HEK293T (cell line): ENCODE results near the gene SEC11A.

Experiments used
- FOXM1 ChIP-seq: fragments of 450-650 bp; IDR thresholded peaks from 2 replicates; pipeline ENCODE4 v1.6.1; 2017; ENCODE audit warnings: mild to moderate bottlenecking, borderline replicate concordance
- HDGF ChIP-seq: fragments of 450-650 bp; IDR thresholded peaks from 2 replicates; pipeline ENCODE4 v1.6.1; 2017; ENCODE audit warnings: antibody characterized with exemption, borderline replicate concordance
- L3MBTL2 ChIP-seq: fragments of 450-650 bp; conservative IDR thresholded peaks from 2 replicates; pipeline ENCODE4 v1.6.1; 2016; ENCODE audit warnings: mild to moderate bottlenecking

GRCh38 chr15:84748274-84749110 lies 32.6 kb upstream of the SEC11A start, which contains the start of gene ZNF592:
- no peak for TF ChIP-seq L3MBTL2
- TF ChIP-seq FOXM1 = peak; percentile 32; the same call in 1 of the 2 replicates
- no peak for TF ChIP-seq HDGF
